Measurements from ENCODE around the gene SAPCD2. TPM values are rescaled to one million over a fixed set of nuclear protein-coding genes. Genes with fewer than 3 reads are reported as not detected.

SAPCD2 gene
- total RNA-seq, 1 experiment from 2014 or later, result 29.8 TPM

GRCh38 chr9:137076636-137077009 lies 6.3 kb upstream of the SAPCD2 start:
- TF ChIP-seq CTCF (conservative IDR thresholded peaks at IDR 0.05), result no peak
- H2AFZ ChIP-seq (ENCODE audit: low read length), result no peak overlapping the region
- no peak overlapping the region for H3K23ac ChIP-seq (ENCODE audit: insufficient read length, low read depth, low read length)
- peaks cover 3% of the 10 kb centered on the region for H4K20me1 ChIP-seq (ENCODE audit: control insufficient read depth, insufficient read depth, insufficient read length)
- H3K18ac ChIP-seq (ENCODE audit: insufficient read length, low read depth, low read length), result no peak overlapping the region
- H2BK15ac ChIP-seq (ENCODE audit: low read depth, low read length), result no peak overlapping the region
- no peaks in the 10 kb centered on the region for H3K79me1 ChIP-seq (ENCODE audit: insufficient read depth, low read depth, low read length, poor library complexity, severe bottlenecking)
- H3K4me3 Mint-ChIP-seq, result peak overlapping the region; percentile 52 to 66; a peak in 4 of 5 replicates
- H2AK5ac ChIP-seq (ENCODE audit: insufficient read length, low read length), result no peak overlapping the region
- no peak overlapping the region for H3K9ac ChIP-seq (ENCODE audit: extremely low read depth, insufficient read length, low read length)
- peaks cover 17% of the 10 kb centered on the region for H3K23me2 ChIP-seq (ENCODE audit: insufficient read length, low read depth, low read length, poor library complexity, severe bottlenecking)
- peaks cover 3% of the 10 kb centered on the region; the same call in 1 of the 2 replicates for H3K4me1 ChIP-seq (ENCODE audit: insufficient read depth, low read length)
- peaks cover 46% of the 10 kb centered on the region for H3K27me3 Mint-ChIP-seq (ENCODE audit: low read depth)
- H3K56ac ChIP-seq (ENCODE audit: insufficient read length, low read depth, low read length), result no peak overlapping the region
- H3K9me3 Mint-ChIP-seq, result no peaks in the 10 kb centered on the region; a peak in 1 of 5 replicates
- H3K14ac ChIP-seq (ENCODE audit: insufficient read depth, low read length), result no peak overlapping the region
- H4K8ac ChIP-seq (replicated peaks; ENCODE audit: insufficient read length, low read depth, low read length), result no peak overlapping the region
- no peak overlapping the region for H3K27ac Mint-ChIP-seq
- no peaks in the 10 kb centered on the region; a peak in 1 of 7 replicates for H3K36me3 Mint-ChIP-seq (ENCODE audit: insufficient read depth in 1 of 3, low read depth in 3 of 3)
- H3K27ac ChIP-seq (ENCODE audit: insufficient read length, low read depth, low read length), result no peak overlapping the region
- H3K79me2 ChIP-seq (ENCODE audit: insufficient read depth, low read length), result no peaks in the 10 kb centered on the region
- peak; percentile 58 for DNase-seq
- no peak overlapping the region for H4K91ac ChIP-seq (ENCODE audit: insufficient read length, low read depth, low read length)
- no peak overlapping the region for H2BK12ac ChIP-seq (ENCODE audit: insufficient read length, low read depth, low read length)
- no peak overlapping the region for H2BK20ac ChIP-seq (ENCODE audit: low read depth, low read length, poor library complexity, severe bottlenecking)
- H3K4me1 Mint-ChIP-seq, result peaks cover 11 to 22% of the 10 kb centered on the region in 2 experiments
- H3K4me2 ChIP-seq (ENCODE audit: insufficient read depth, insufficient read length, low read length), result peak overlapping the region; percentile 77
- no peak overlapping the region for H4K5ac ChIP-seq (ENCODE audit: insufficient read length, low read depth, low read length)
- peaks cover 7% of the 10 kb centered on the region; the same call in 1 of the 2 replicates for H3K27me3 ChIP-seq (ENCODE audit: insufficient read depth, low read length)
- no CpG with 5 or more reads among the region's 15 CpGs for WGBS (ENCODE audit: extremely low coverage, insufficient read length, low lambda C conversion rate)
- no peak overlapping the region for H3T11ph ChIP-seq (ENCODE audit: low read length)
- no peaks in the 10 kb centered on the region for H3K9me3 ChIP-seq (ENCODE audit: control insufficient read depth, low read depth, low read length)
- H3K4ac ChIP-seq (ENCODE audit: low read depth, low read length), result no peak overlapping the region
- H2BK120ac ChIP-seq (ENCODE audit: low read depth, low read length, poor library complexity, severe bottlenecking), result no peak overlapping the region
- no peak overlapping the region for H2BK5ac ChIP-seq (ENCODE audit: insufficient read length, low read length)

Data from H9 (cell line).